ENCODE results near the gene UNG. TPM values are rescaled to one million over a fixed set of nuclear protein-coding genes. Genes with fewer than 3 reads are reported as not detected.

Gene UNG
- total and polyA plus RNA-seq, 2 of the 4 experiments (the other 2 are of a cell fraction) = 13.3 to 16.0 TPM

- dilution Hi-C loops (cut with HindIII; ENCODE audit: low sequenced_read_pairs, unreplicated experiment) = no loop called here
- Histone ChIP-seq H3K18ac (ENCODE audit: low read depth, low read length) (no peak overlapping the region), H3K4ac (ENCODE audit: low read depth, low read length) (no peak overlapping the region), H3K79me1 (ENCODE audit: low read depth in 1 of 2, low read length in 2 of 2) (no peaks in the 10 kb centered on the region), H3K27ac (ENCODE audit: insufficient read depth, low read length) (no peak overlapping the region), H2AFZ (replicated peaks; ENCODE audit: low read length, poor library complexity) (no peak overlapping the region), H2BK20ac (ENCODE audit: low read depth, low read length) (no peak overlapping the region), H2BK5ac (ENCODE audit: low read depth, low read length, poor library complexity, severe bottlenecking) (no peak overlapping the region), H4K20me1 (ENCODE audit: insufficient read depth, low read length) (no peaks in the 10 kb centered on the region), H3K9me1 (ENCODE audit: insufficient read depth, low read length) (no peaks in the 10 kb centered on the region), H3K56ac (ENCODE audit: extremely low read depth, insufficient read depth, low read length) (no peak overlapping the region), H2AK9ac (replicated peaks; ENCODE audit: low read depth, low read length, poor library complexity) (no peak overlapping the region), H3K27me3 (ENCODE audit: control insufficient read depth, insufficient read depth, low read length) (no peaks in the 10 kb centered on the region; the same call in 1 of the 2 replicates), H2AK5ac (ENCODE audit: low read depth, low read length) (no peak overlapping the region), H4K8ac (ENCODE audit: low read depth in 2 of 2, low read length in 2 of 2) (no peak overlapping the region), H3K4me2 (ENCODE audit: low read depth, low read length) (no peak overlapping the region), H3K36me3 (ENCODE audit: control insufficient read depth, insufficient read depth, low read length) (no peaks in the 10 kb centered on the region), H3K9ac (ENCODE audit: low read depth, low read length) (no peak overlapping the region), H3K4me3 (ENCODE audit: insufficient read depth, low read depth, low read length) (no peak overlapping the region), H4K5ac (ENCODE audit: low read depth, low read length) (no peak overlapping the region), H3K9me3 (ENCODE audit: control insufficient read depth, insufficient read depth, low read length) (no peaks in the 10 kb centered on the region), H3K14ac (replicated peaks; ENCODE audit: low read depth, low read length) (no peak overlapping the region), H2BK120ac (ENCODE audit: low read depth, low read length) (no peak overlapping the region), H2BK15ac (ENCODE audit: low read depth, low read length) (no peak overlapping the region), H4K91ac (ENCODE audit: insufficient read depth, low read depth, low read length) (no peak overlapping the region), H3K23ac (ENCODE audit: low read depth, low read length) (no peak overlapping the region), H3K4me1 (ENCODE audit: control insufficient read depth, insufficient read depth, low read length) (no peaks in the 10 kb centered on the region)
- ATAC-seq (ENCODE audit: low read depth) (no peak), DNase-seq (no peak)
- intact Hi-C loops (cut with micrococcal nuclease) = no loop called here
- POLR2A ChIA-PET (ENCODE audit: unreplicated experiment) = no interaction called here
- BruUV-seq (replicated peaks) = no TSS peak
- no CpG with 5 or more reads among the region's 7 CpGs for WGBS, 2 experiments (ENCODE audit: extremely low coverage in 2 of 2, insufficient read length in 1 of 2)
- TF ChIP-seq CEBPB (IDR thresholded peaks at IDR 0.05; ENCODE audit: low read depth, low read length) = no peak
- no peak for TF ChIP-seq NFE2L2 (IDR thresholded peaks at IDR 0.05; ENCODE audit: low read depth, low read length)
- no peak for TF ChIP-seq RCOR1 (IDR thresholded peaks at IDR 0.05; ENCODE audit: insufficient replicate concordance, low read length)
- TF ChIP-seq FOS (IDR thresholded peaks at IDR 0.05; ENCODE audit: low read depth, low read length) = no peak
- no peak for TF ChIP-seq MAFK (IDR thresholded peaks at IDR 0.05; ENCODE audit: low read depth, low read length)
- no peak for TF ChIP-seq RAD21 (IDR thresholded peaks at IDR 0.05; ENCODE audit: low read length)
- TF ChIP-seq, protein P1, sequence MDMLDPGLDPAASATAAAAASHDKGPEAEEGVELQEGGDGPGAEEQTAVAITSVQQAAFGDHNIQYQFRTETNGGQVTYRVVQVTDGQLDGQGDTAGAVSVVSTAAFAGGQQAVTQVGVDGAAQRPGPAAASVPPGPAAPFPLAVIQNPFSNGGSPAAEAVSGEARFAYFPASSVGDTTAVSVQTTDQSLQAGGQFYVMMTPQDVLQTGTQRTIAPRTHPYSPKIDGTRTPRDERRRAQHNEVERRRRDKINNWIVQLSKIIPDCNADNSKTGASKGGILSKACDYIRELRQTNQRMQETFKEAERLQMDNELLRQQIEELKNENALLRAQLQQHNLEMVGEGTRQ (IDR thresholded peaks at IDR 0.05; ENCODE audit: low read depth, low read length) = no peak
- TF ChIP-seq POLR2A (IDR thresholded peaks at IDR 0.05; ENCODE audit: low read depth, low read length) = no peak
- in situ Hi-C loops (cut with MboI; ENCODE audit: low sequenced_read_pairs) = no loop called here
- CTCF ChIA-PET = no interaction called here
Observed at GRCh38 chr12:109139791-109140190, 42.4 kb downstream of the UNG start.
